ENCODE measurements around the gene RUBCNL. TPM values are rescaled to one million over a fixed set of nuclear protein-coding genes. Genes with fewer than 3 reads are reported as not detected.
A peak's percentile ranks its signal among the peaks of the same experiment; 100 is the strongest.

The RUBCNL gene
- total and polyA plus RNA-seq, 2 of the 8 experiments (the other 6 are each of a cell fraction or from before 2014, with no cell fraction given) = 2.6 to 4.9 TPM

DNA sequence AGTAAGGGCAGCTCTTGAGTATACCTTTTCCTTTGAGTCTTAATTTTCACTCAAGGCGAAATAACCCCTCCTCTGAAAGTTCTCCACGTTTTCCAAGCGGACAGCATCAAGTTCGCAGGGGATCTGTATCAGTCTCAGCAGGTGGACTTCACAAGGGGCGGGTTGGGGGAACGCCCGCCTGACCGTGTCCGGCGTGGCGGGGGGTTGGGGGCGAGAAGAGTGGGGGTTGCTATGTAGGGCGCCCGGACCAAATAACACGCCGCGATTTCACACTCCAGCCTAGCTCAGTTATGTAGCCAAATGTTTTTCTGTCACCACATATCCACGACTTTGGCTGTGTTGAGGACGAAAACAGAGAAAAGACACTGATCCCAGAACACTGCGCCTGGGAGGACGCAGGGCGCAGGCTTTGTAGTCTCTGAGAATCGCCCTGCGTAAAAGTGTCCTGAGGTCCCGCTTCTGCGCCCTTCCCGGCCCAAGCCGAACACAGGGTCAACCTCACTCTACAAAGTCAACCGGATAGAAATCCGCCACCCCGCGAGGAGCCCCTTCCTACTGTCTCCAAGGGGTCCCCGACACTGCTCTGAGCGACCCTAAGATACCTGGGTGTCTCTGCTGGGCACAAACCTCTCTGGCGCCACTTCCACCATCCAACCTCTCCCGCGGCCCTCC, 524 bp downstream of the RUBCNL start:
- H2AFZ ChIP-seq (ENCODE audit: low read length) = peak overlapping the region; percentile 96
- peak overlapping the region; percentile 75 to 86 (median 81) for H3K4me3 ChIP-seq (ENCODE audit: extremely low read depth in 1 of 4, insufficient read depth in 2 of 4, low read depth in 3 of 4, low read length in 4 of 4)
- peak overlapping the region; percentile 14; the same call in 1 of the 2 replicates for H4K8ac ChIP-seq (ENCODE audit: extremely low read depth, insufficient read depth, low read length)
- H3K36me3 ChIP-seq (ENCODE audit: control insufficient read depth in 2 of 4, insufficient read depth in 4 of 4, low read length in 3 of 4) = no peaks in the 10 kb centered on the region
- no peak overlapping the region for H2AK5ac ChIP-seq (ENCODE audit: low read depth, low read length)
- H3K9me3 ChIP-seq (ENCODE audit: insufficient read depth in 2 of 2, low read depth in 1 of 2, low read length in 1 of 2) = no peaks in the 10 kb centered on the region
- H4K20me1 ChIP-seq (replicated peaks in 1 of 2; ENCODE audit: control insufficient read depth in 1 of 2, insufficient read depth in 2 of 2, low read length in 2 of 2) = peaks cover 0 to 1% of the 10 kb centered on the region in 2 experiments
- H3K4me2 ChIP-seq (ENCODE audit: insufficient read depth in 1 of 2, low read depth in 2 of 2, low read length in 2 of 2) = peak overlapping the region; percentile 58 to 98
- H4K5ac ChIP-seq (ENCODE audit: insufficient read length, low read depth, low read length) = no peak overlapping the region
- no peaks in the 10 kb centered on the region for H3K79me1 ChIP-seq (ENCODE audit: low read depth, low read length)
- peaks cover 11% of the 10 kb centered on the region for H3K23me2 ChIP-seq (ENCODE audit: low read depth, low read length)
- H3K9ac ChIP-seq (replicated peaks in 1 of 4; ENCODE audit: extremely low read depth in 1 of 4, low read depth in 3 of 4, low read length in 3 of 4) = peak overlapping the region in 1 of 4 experiments; percentile 18; a peak in 2 of 7 replicates
- H2BK120ac ChIP-seq (replicated peaks; ENCODE audit: low read depth, low read length) = no peak overlapping the region
- peak in 1 of 2 experiments; percentile 62 for DNase-seq (ENCODE audit: low read depth in 1 of 2, low spot score in 2 of 2)
- no peak overlapping the region for H2BK20ac ChIP-seq (ENCODE audit: low read length)
- no peak overlapping the region for H4K91ac ChIP-seq (replicated peaks; ENCODE audit: insufficient read length, low read length)
- no peak overlapping the region for H3K4ac ChIP-seq (replicated peaks; ENCODE audit: insufficient read length, low read depth, low read length)
- no peak overlapping the region for H2BK5ac ChIP-seq (ENCODE audit: low read depth, low read length)
- no peak overlapping the region for H3K18ac ChIP-seq (ENCODE audit: extremely low read depth, low read length)
- no peak overlapping the region for H3K56ac ChIP-seq (replicated peaks; ENCODE audit: insufficient read length, low read depth, low read length)
- WGBS, 2 experiments (ENCODE audit: extremely low coverage in 1 of 2, insufficient coverage in 1 of 2, insufficient read length in 1 of 2, insufficient replicate concordance in 2 of 2, low coverage in 1 of 2, low lambda C conversion rate in 2 of 2, missing lambda C conversion rate in 1 of 2) = 2% methylated on average over 29 of the region's 37 CpGs; no CpG with 5 or more reads in 1 of the 2 experiments
- H2BK12ac ChIP-seq (ENCODE audit: low read depth, low read length) = no peak overlapping the region
- no peak overlapping the region for H3K14ac ChIP-seq (ENCODE audit: insufficient read length)
- H3K27ac ChIP-seq (ENCODE audit: low read depth, low read length) = no peak overlapping the region
- FAIRE-seq = no peak
- peaks cover 2 to 18% (median 8%) of the 10 kb centered on the region in 4 experiments; a peak in 5 of 7 replicates for H3K4me1 ChIP-seq (replicated peaks in 1 of 4; ENCODE audit: control insufficient read depth in 3 of 4, insufficient read depth in 4 of 4, low read length in 3 of 4)
- H3K79me2 ChIP-seq (ENCODE audit: control insufficient read depth in 1 of 2, insufficient read depth in 2 of 2, low read length in 2 of 2) = no peaks in the 10 kb centered on the region
- no peak overlapping the region for H3K23ac ChIP-seq (ENCODE audit: insufficient read length)
- ChIA-PET POLR2A (ENCODE audit: partially characterized antibody) (interaction anchor here (0.9 kb wide), 1 partner anchor 10 kb away, joined by 3 read pairs; no protein-coding TSS in a partner anchor), CTCF (ENCODE audit: partially characterized antibody) (interaction anchor here (1.0 kb wide), 1 partner anchor 31 kb away, joined by 3 read pairs; no protein-coding TSS in a partner anchor)
- no peak overlapping the region for H2BK15ac ChIP-seq (ENCODE audit: low read length)
- H3K27me3 ChIP-seq (replicated peaks in 1 of 4; ENCODE audit: control insufficient read depth in 3 of 4, extremely low read depth in 1 of 4, insufficient read depth in 3 of 4, low read length in 3 of 4) = peaks cover 5 to 29% (median 24%) of the 10 kb centered on the region in 4 experiments
- TF ChIP-seq HDAC6 (IDR thresholded peaks at IDR 0.05; ENCODE audit: low read depth, low read length) (no peak), SP1 (IDR thresholded peaks at IDR 0.05; ENCODE audit: low read depth, low read length) (no peak), RNF2 (IDR thresholded peaks at IDR 0.05; ENCODE audit: borderline replicate concordance, low read depth, low read length, missing control alignments, poor library complexity, severe bottlenecking) (peak; percentile 22), RFX5 (IDR thresholded peaks at IDR 0.05; ENCODE audit: borderline replicate concordance, low read depth, low read length) (no peak), MAFK (IDR thresholded peaks at IDR 0.05; ENCODE audit: low read depth, low read length) (no peak), FOSL1 (IDR thresholded peaks at IDR 0.05; ENCODE audit: insufficient read depth, low read depth, low read length) (no peak), NRF1 (IDR thresholded peaks at IDR 0.05; ENCODE audit: low read depth, low read length) (no peak), TAF1 (IDR thresholded peaks at IDR 0.05; ENCODE audit: low read depth, low read length) (peak; percentile 3; the same call in 1 of the 2 replicates), CEBPB (IDR thresholded peaks at IDR 0.05; ENCODE audit: low read depth, low read length) (no peak), RXRA (IDR thresholded peaks at IDR 0.05; ENCODE audit: insufficient read depth, low read depth, low read length) (no peak)
- TF ChIP-seq, protein P1, sequence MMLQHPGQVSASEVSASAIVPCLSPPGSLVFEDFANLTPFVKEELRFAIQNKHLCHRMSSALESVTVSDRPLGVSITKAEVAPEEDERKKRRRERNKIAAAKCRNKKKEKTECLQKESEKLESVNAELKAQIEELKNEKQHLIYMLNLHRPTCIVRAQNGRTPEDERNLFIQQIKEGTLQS (IDR thresholded peaks at IDR 0.05; ENCODE audit: insufficient read depth, low read depth, low read length) = no peak

Measured in H1 (cell line).